Measurements from ENCODE around the gene STRIP2. TPM values are rescaled to one million over a fixed set of nuclear protein-coding genes. Genes with fewer than 3 reads are reported as not detected.

The STRIP2 gene
- total RNA-seq, 1 experiment from 2014 or later = 6.5 TPM

DNA sequence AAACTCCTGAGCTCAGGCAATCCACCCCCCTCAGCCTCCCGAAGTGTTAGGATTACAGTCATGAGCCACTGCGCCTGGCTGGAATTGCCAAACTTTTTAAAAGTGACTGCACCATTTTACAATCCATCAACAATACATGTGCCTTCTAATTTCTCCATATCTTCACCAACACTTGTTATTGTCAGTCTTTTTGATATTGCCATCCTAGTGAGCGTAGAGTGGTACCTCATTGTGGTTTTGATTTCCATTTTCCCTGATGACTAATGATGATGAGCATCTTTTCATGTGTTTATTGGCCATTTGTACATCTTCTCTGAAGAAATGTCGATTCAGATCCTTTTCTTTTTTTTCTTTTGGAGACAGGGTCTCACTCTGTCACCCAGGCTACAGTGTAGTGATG is 21.7 kb upstream of the STRIP2 start (continued):
- TF ChIP-seq, protein P1, sequence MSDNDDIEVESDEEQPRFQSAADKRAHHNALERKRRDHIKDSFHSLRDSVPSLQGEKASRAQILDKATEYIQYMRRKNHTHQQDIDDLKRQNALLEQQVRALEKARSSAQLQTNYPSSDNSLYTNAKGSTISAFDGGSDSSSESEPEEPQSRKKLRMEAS (CRISPR knock-in tag; IDR thresholded peaks at IDR 0.05) = no peak
- TF ChIP-seq, protein P2, sequence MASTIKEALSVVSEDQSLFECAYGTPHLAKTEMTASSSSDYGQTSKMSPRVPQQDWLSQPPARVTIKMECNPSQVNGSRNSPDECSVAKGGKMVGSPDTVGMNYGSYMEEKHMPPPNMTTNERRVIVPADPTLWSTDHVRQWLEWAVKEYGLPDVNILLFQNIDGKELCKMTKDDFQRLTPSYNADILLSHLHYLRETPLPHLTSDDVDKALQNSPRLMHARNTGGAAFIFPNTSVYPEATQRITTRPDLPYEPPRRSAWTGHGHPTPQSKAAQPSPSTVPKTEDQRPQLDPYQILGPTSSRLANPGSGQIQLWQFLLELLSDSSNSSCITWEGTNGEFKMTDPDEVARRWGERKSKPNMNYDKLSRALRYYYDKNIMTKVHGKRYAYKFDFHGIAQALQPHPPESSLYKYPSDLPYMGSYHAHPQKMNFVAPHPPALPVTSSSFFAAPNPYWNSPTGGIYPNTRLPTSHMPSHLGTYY (CRISPR knock-in tag; IDR thresholded peaks at IDR 0.05) = no peak

GRCh38 chr7:129417073-129417472 is 17.2 kb upstream of the STRIP2 start:
- Mint-ChIP-seq H3K36me3 (peaks cover 17% of the 10 kb centered on the region), H3K4me1 (no peaks in the 10 kb centered on the region), H3K27me3 (ENCODE audit: low read depth) (no peaks in the 10 kb centered on the region), H3K9me3 (peaks cover 4% of the 10 kb centered on the region), H3K4me3 (no peak overlapping the region), H3K27ac (no peak overlapping the region)
- POLR2A ChIA-PET = no interaction called here
- CTCF ChIA-PET = interaction anchor here (0.7 kb wide), 1 partner anchor 17 kb away, joined by 3 read pairs; the partner anchor contains the start of gene STRIP2
- ATAC-seq = no peak
- TF ChIP-seq FOXK1 (CRISPR knock-in tag; IDR thresholded peaks at IDR 0.05) = no peak
- TF ChIP-seq STAT6 (CRISPR knock-in tag; conservative IDR thresholded peaks at IDR 0.05; ENCODE audit: low read depth) = no peak
- TF ChIP-seq ZNF425 (CRISPR knock-in tag; conservative IDR thresholded peaks at IDR 0.05) = no peak
- no peak for TF ChIP-seq FOXJ3 (CRISPR knock-in tag; IDR thresholded peaks at IDR 0.05; ENCODE audit: borderline replicate concordance)
- TF ChIP-seq, protein P3, sequence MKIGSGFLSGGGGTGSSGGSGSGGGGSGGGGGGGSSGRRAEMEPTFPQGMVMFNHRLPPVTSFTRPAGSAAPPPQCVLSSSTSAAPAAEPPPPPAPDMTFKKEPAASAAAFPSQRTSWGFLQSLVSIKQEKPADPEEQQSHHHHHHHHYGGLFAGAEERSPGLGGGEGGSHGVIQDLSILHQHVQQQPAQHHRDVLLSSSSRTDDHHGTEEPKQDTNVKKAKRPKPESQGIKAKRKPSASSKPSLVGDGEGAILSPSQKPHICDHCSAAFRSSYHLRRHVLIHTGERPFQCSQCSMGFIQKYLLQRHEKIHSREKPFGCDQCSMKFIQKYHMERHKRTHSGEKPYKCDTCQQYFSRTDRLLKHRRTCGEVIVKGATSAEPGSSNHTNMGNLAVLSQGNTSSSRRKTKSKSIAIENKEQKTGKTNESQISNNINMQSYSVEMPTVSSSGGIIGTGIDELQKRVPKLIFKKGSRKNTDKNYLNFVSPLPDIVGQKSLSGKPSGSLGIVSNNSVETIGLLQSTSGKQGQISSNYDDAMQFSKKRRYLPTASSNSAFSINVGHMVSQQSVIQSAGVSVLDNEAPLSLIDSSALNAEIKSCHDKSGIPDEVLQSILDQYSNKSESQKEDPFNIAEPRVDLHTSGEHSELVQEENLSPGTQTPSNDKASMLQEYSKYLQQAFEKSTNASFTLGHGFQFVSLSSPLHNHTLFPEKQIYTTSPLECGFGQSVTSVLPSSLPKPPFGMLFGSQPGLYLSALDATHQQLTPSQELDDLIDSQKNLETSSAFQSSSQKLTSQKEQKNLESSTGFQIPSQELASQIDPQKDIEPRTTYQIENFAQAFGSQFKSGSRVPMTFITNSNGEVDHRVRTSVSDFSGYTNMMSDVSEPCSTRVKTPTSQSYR (CRISPR knock-in tag; IDR thresholded peaks at IDR 0.05) = no peak
- no peak for TF ChIP-seq ETV6 (CRISPR knock-in tag; IDR thresholded peaks at IDR 0.05)
- no peak for TF ChIP-seq MLX (CRISPR knock-in tag; IDR thresholded peaks at IDR 0.05)
- no peak for TF ChIP-seq JUN (CRISPR knock-in tag; IDR thresholded peaks at IDR 0.05)
- TF ChIP-seq CTCF (IDR thresholded peaks at IDR 0.05) = no peak
- no peak for DNase-seq (ENCODE audit: low spot score)

Measured in WTC11 (cell line).